IPS DF 4.7 (cell line): ENCODE measurements around the gene DNMT1.

Source experiments
- DNase-seq: peaks from one replicate; pipeline ENCODE4 v3.0.0-alpha.2; 2013; ENCODE audit warnings: low spot score; ENCODE audit errors: extremely low read depth

DNMT1 gene

DNA sequence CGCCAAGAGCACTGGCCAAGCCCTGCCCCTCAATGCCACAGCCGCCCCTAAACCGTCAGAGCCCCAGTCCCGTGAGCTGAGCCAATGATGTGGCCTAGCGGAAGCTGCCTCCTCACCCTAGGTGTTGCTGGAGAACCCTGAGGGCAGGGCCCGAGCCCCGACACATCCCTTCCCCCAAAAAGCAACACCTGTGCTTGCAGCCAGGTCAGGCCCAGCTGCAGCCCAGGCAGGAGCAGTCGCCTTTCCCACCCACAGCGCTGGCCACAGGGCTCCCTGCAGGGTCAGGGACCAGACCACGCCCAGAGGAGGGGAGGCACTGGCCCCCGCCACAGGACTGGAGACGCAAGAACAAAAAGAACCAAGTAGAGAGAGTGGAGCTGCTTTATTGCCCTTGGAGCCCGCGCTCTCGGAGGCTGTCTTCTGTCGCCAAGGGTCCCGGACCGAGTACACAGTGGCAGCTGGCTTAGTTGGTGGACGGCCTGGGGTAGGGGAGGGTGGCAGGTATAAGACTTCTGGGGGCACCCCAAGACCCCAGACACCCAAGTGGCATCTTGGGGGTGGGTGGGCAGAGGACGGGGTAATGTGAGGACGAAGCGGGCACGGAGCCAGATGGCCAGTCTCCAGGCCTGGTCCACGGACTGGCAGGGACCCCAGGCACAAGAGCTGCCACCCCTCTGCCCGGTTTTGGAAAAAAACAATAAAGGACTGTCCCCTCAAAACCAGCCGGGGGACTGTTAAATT, 79.9 kb downstream of the DNMT1 start:
- no peak for DNase-seq

DNA sequence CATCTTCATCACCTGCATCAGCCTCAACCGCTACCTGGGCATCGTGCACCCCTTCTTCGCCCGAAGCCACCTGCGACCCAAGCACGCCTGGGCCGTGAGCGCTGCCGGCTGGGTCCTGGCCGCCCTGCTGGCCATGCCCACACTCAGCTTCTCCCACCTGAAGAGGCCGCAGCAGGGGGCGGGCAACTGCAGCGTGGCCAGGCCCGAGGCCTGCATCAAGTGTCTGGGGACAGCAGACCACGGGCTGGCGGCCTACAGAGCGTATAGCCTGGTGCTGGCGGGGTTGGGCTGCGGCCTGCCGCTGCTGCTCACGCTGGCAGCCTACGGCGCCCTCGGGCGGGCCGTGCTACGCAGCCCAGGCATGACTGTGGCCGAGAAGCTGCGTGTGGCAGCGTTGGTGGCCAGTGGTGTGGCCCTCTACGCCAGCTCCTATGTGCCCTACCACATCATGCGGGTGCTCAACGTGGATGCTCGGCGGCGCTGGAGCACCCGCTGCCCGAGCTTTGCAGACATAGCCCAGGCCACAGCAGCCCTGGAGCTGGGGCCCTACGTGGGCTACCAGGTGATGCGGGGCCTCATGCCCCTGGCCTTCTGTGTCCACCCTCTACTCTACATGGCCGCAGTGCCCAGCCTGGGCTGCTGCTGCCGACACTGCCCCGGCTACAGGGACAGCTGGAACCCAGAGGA, 80.6 kb downstream of the DNMT1 start:
- no peak for DNase-seq

DNA sequence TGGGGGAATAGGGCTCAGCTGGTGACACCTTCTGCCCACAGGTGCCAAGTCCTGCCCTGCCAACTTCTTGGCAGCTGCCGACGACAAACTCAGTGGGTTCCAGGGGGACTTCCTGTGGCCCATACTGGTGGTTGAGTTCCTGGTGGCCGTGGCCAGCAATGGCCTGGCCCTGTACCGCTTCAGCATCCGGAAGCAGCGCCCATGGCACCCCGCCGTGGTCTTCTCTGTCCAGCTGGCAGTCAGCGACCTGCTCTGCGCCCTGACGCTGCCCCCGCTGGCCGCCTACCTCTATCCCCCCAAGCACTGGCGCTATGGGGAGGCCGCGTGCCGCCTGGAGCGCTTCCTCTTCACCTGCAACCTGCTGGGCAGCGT, 81.2 kb downstream of the DNMT1 start:
- DNase-seq: no peak

DNA sequence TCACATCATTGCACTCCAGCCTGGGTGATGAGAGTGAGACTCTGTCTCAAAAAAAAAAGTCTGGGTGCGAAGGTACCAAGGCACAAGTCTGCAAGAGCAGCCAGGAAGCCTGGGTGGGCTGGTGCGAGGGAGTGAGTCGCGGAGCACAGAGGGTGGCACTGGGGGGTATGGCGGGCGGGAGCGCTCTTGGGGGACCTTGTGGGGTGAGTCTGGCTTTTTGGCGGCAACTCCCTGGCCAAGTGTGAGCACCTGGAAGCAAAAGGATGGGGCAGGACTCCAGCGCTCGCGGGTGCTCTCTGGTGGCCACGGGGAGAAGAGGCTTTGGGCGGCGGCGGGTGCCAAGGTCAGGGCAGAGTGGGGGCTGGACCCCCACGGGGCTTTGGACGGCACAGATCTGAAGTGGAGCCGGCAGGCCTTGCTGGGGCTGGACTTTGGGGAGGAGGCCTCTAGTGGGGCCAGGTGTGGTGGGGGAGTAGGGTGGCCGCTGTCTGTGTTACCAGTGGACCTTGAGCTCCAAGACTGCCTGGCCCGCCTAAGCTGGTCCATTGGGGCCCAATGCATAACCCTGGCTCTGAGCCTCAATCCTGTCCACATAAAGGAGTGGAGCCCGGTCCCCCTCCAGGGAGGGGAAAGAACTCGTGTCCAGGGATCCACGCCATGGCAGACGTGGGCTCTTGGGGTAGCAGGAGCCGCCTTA, 81.7 kb downstream of the DNMT1 start:
- DNase-seq: no peak

DNA sequence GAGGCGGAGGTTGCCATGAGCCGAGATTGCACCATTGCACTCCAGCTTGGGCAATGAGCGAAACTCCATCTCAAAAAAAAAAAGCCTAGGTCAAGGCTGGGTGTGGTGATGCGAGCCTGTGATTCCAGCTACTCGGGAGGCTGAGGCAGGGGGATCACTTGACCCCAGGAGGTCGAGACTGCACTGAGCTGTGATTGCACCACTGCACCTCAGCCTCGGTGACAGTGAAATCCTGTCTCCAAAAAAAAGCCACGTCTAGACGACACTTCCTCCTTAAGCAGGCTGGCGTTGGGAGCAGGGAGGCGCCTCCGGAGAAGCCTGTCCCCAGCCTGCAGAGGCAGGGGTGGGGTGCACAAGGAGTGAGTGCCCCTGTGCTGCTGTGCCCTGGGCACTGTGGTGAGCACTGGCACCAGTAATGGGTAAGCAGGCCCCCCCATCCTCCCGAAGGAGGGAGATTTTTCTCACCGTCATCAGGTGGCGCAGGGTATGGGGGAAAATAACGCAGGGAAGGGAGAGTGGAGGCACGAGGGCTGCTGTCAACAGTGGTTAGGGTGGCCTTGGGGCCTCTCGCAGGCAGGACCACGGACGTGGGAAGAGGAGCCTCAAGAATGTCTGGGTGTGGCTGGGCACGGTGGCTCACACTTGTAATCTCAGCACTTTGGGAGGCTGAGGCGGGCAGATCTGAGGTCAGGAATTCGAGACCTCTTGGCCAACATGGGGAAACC, 82.6 kb downstream of the DNMT1 start:
- DNase-seq: no peak

DNA sequence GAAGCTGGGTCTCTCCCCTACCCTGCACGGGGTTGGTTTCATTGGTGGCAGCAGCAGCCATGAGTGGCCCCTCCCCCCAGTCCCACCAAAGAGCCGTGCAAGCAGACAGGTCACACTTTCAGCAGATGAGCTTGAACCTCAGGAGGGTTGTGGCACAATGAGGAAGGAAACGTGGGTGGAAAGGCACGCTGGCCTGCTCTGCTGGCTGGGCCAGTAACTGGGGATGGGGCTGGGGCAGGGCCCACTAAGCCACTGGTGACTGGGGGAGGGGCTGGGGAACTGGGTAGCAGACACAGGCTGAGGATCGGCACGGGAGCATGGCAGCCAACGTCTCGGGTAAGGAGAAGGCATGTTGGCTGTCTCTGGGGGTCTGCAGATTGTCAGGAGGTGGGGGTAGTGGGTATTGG, 83.3 kb downstream of the DNMT1 start, which contains the start of gene P2RY11:
Gene P2RY11, plus strand, starts transcription at position 289 of the 407 bp plus-strand sequence. Its CDS starts 29 bp downstream, at position 318.
- no peak for DNase-seq

DNA sequence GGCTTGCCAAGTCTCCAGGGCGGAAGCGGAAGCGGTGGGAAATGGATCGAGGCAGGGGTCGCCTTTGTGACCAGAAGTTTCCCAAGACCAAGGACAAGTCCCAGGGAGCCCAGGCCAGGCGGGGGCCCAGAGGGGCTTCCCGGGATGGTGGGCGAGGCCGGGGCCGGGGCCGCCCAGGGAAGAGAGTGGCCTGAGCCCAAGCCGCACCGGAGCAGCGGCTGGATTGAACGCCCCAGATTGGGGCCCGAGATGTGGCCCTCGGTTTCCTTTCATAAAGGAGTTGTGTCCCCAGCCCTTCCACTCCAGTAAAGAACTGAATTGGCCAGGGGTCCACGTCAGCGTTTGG, 83.8 kb downstream of the DNMT1 start:
- no peak for DNase-seq

DNA sequence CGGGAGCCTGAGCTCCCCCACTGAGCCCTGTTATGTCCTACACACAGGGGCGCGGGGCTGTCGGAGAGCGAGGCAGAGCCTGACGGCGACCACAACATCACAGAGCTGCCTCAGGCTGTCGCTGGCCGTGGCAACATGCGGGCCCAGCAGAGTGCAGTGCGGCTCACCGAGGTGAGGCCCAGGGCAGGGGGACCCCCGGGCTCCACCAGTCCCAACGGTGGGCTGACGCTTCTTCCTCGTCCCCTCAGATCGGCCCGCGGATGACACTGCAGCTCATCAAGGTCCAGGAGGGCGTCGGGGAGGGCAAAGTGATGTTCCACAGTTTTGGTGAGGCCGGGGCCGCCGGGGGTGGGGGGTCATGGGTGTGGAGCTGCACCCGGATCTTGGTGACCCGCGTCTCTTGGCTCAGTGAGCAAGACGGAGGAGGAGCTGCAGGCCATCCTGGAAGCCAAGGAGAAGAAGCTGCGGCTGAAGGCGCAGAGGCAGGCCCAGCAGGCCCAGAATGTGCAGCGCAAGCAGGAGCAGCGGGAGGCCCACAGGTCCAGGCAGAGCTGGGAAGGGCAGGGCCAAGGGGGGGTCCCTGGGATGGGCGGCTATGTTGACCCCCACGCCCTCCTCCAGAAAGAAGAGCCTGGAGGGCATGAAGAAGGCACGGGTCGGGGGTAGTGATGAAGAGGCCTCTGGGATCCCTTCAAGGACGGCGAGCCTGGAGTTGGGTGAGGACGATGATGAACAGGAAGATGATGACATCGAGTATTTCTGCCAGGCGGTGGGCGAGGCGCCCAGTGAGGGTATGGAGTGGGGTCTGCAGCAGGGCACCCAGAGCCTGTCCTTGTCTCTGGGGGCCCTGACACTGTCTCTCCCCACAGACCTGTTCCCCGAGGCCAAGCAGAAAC, 84.4 kb downstream of the DNMT1 start:
- no peak for DNase-seq

DNA sequence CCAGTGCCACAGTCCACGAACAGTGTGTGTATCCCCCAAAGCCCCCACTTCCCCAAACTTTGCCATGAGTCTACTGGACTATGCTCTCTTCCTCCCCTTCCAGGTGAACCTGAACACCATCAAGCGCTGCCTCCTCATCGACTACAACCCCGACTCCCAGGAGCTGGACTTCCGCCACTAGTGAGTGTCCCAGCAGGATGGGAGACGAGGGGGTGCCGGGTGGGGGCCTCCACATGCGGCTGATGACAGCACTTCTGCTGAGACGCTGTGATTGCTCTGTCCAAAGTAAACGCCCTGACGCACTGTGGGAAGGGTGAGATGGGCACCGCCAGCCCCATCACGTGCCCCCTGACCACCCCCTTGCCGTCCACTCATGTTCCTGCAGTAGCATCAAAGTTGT, 85.2 kb downstream of the DNMT1 start:
- no peak for DNase-seq

DNA sequence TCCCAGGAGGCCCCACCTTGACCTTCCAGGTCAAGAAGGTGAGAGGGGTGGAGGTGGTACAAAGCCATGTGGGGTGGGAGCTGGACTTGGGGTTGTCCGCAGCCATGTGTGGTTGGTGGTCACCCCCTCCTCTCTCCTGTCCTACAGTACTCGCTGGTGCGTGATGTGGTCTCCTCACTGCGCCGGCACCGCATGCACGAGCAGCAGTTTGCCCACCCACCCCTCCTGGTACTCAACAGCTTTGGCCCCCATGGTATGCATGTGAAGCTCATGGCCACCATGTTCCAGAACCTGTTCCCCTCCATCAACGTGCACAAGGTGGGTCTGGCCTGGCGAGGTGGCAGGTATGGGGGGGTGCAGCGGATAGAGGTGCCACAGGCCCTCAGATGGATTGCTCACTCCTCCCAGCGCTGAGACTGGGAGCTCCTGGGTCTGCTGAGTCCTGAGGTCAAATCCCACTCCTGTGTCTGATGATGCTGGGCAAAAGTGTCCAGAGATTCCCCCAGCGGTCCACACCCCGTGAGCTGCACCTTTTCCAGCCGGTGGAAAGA, 86.9 kb downstream of the DNMT1 start:
- no peak for DNase-seq

DNA sequence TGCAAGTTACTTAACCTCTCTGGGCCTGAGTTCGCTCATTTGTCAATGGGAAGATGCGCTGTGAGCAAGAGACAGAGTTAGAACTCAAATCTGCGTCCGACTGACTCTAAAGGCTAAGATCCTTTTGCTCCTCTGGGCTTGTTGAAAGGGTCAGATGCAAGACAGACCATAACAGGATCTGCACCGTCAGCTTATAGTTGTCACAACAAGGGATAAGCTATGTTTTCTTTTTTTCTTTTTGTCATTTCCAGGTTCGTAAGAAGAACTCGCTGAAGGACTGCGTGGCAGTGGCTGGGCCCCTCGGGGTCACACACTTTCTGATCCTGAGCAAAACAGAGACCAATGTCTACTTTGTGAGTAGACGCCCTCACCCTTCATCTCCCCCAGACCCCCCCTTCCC, 87.5 kb downstream of the DNMT1 start:
- no peak for DNase-seq

DNA sequence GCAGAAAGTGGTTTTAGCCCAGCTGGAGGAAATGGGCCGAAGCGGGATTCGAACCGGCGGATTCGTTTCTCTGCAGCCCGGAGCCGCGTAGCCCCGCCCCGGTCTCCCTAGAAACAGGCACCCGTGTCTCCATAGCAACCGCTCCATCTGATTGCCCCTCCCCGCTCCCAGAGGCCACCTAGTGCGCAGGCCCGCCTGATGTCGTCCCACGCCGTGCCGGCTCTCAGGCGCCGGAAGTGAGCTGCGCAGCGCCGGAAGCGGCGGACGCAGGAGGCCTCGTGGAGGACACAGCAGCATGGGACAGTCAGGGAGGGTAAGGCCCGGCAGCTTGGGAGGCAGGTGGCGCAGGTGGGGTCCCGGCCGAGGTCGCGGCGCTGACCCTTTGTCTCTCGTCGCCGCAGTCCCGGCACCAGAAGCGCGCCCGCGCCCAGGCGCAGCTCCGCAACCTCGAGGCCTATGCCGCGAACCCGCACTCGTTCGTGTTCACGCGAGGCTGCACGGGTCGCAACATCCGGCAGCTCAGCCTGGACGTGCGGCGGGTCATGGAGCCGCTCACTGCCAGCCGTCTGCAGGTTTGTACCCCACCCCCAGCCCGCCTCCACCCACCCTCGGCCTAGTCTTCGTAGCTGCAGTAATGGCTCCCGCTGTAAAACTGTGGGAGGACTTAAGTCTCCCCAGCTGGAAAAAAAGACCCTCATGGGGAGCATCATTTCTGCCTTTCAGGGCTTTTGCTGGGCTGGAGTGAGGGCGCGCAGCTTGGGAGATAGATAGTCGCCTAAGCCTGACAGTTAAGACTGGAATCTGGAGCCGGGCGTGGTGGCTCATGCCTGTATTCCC, 88.4 kb downstream of the DNMT1 start, which contains the start of gene PPAN:
Gene PPAN, plus strand, starts transcription at position 263 of the 837 bp plus-strand sequence. Its CDS starts 33 bp downstream, at position 296.
- DNase-seq: no peak

DNA sequence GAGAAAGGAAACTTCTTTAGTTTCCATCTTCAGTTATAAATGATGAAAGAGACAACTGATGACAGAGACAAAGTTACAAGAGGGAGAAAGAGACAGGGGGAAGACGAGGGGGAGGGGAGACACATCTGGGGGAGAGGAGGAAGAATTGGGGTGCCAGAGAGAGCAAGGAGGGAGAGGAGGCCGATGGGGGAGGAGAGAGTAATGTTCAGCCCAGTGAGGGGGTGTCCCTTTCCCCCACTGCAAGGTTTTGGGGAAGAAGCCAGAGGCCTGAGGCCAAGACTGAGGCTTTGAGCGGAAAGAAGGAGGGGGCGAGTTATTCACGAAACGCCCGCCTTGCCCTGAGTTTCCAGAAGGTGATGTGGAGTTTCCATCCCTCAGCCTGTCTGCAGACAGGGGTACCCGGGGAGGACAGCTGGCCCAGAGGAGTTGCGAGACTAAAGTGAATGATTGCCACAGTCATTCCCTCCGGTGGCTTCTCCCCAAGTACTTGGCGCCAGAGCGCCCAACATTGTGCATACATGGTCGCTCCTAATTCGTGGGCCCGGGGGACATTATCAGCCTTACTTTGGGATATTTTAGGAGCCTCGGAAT, 89.1 kb downstream of the DNMT1 start:
- no peak for DNase-seq

DNA sequence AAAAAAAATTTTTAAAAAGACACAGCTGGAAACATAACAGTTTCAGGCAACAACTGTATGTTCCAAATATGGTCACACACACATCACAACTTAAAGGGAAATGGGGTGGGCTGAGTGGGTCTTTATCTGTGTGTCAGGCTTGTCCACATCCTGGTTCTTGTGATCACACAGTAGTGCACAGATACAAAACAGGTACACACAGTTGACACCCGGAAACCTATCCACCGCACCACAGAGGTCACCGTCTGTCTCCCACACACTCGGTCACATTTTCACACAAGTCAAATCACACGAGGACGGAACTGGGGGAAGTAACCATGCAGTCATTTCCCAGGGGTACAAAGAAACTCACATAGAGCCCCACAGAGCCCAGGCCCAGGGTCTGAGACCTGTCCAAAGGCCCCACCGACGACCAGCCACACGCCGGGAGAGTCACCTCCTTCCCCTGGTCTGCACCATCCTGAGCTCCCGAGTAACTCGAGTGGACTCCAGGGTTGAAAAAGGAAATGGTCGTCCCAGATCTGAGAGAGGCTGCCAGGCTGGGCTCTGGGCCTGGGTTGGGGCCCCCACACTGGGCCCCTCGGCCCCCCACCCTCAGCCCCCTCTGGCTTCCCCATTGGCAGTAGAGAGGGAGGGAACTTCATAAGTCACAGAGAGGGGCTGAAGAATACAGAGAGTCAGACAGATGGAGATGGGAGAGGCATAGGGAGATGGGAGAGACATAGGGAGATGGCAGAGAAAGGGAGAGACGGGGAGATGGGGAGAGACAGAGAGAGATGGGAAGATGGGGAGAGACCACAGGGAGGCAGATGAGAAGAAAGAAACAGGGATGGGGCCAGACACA, 89.9 kb downstream of the DNMT1 start:
- DNase-seq: no peak

DNA sequence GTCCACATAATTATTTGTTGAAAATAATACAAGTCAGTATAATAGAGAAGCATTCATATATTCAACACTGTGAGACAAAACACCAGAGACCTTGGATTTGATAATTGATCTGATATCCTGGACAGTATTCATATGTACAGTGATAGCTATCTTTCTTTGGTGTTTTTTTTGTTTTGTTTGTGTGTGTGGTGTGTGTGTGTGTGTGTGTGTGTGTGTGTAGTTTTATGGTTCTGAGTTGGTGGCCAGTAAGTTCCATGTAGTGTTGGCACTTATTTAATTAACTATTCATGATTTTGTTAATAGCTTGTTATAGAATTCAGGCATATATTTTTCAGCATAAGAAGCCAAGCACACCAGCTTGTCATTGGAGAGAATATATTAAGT, 90.6 kb downstream of the DNMT1 start:
- DNase-seq: no peak

DNA sequence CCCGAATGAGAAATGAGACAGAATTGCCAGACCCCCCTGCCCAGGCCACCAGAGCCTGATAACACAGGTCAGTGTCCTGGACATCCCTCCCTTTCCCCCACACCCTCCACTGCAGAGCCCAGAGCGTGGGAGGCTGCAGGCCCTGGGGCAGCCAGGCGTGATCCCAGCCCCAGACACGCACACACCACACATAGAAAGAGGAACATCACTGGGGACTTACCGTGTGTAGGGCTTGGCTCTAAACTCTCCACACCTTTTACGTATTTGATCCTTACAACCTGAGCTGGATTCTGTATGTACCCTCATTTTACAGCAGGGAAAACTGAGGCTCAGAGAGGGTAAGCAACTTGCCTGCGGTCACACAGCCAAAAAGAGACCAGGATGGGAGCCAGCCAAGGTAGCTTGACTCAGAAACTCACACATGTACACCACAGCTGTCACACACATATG, 91.9 kb downstream of the DNMT1 start:
- no peak for DNase-seq

DNA sequence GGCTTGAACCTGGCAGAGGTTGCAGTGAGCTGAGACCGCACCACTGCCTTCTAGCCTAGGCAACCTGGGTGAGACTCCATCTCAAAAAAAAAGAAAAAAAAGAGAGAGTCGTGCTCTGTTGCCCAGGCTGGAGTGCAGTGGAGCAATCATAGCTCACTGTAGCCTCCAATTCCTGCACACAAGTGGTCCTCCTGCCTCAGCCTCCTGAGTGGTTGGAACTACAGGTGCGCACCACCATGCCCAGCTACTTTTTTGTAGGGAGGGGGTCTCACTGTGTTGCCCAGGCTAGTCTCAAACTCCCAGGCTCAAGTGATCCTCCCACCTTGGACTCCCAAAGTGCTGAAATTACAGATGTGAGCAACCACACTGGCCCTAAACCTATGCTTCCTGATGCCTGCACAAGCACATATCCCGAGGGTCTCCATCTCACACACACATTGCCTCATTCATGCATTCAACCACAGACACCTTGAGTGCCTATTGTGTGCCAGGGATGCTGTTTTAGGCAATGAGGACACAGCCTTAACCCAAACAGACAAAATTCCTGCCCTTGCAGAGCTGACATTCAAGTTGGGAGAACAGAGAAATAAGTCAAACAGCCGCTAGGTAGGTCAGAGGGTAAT, 94.5 kb downstream of the DNMT1 start:
- DNase-seq: no peak

DNA sequence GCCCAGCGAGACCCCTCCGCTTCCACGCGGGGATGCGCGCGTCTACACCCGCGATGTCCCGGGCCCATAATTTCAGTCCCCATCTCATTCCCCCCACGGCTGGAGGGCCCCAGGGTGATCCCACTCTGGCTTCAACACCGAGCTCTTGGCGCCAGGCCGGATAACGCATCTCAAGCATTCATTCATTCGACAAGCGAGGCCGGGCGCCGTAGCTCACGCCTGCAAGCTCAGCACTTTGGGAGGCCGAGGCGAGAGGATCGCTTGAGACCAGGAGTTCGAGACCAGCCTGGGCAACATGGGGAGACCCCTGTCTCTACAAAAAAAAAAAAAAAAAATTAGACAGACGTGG, 98.2 kb downstream of the DNMT1 start:
- DNase-seq: no peak
